Progenitor cell of endocrine pancreas (in vitro differentiated cells): Measurements from ENCODE around the gene SCART1. TPM values are rescaled to one million over a fixed set of nuclear protein-coding genes. Genes with fewer than 3 reads are reported as not detected.

Experiments
- DNase-seq: peaks from one replicate; pipeline ENCODE4 v3.0.0; 2021; ENCODE audit warnings: low spot score; ENCODE audit not compliant: unreplicated experiment
- H3K27ac Mint-ChIP-seq: 2 replicates; pipeline ENCODE4 v1.8.0; 2021; ENCODE audit warnings: mild to moderate bottlenecking, moderate library complexity, mixed read lengths
- H3K27me3 Mint-ChIP-seq: 2 replicates; pipeline ENCODE4 v1.8.0; 2021; ENCODE audit warnings: mixed read lengths
- H3K36me3 Mint-ChIP-seq: 2 replicates; pipeline ENCODE4 v1.8.0; 2022; ENCODE audit warnings: mixed read lengths; ENCODE audit not compliant: insufficient read depth
- H3K4me1 Mint-ChIP-seq: 2 replicates; pipeline ENCODE4 v1.8.0; 2021; ENCODE audit warnings: low read depth, mixed read lengths
- H3K4me3 Mint-ChIP-seq: 2 replicates; pipeline ENCODE4 v1.8.0; 2021; ENCODE audit warnings: low read depth, mild to moderate bottlenecking, moderate library complexity, mixed read lengths
- H3K9me3 Mint-ChIP-seq: 2 replicates; pipeline ENCODE4 v1.8.0; 2021; ENCODE audit warnings: low read depth, mixed read lengths
- CTCF ChIP-seq: fragments of 200-600 bp; sonication (generic); IDR thresholded peaks from one replicate; pipeline ENCODE4 v1.5.0; 2021; ENCODE audit warnings: antibody characterized with exemption, mild to moderate bottlenecking; ENCODE audit not compliant: unreplicated experiment
- total RNA-seq: library from RNA; stranded (reverse); gene quantifications from 2 replicates; pipeline ENCODE4 v1.2.1, GENCODE V29; 2021

Gene SCART1
- total RNA-seq, 1 donor from 2014 or later: 1.7 TPM

GRCh38 chr10:133474027-133474426 is 20.3 kb downstream of the SCART1 start:
- Mint-ChIP-seq H3K36me3 (no peaks in the 10 kb centered on the region), H3K4me1 (no peaks in the 10 kb centered on the region), H3K27me3 (no peaks in the 10 kb centered on the region), H3K9me3 (peaks cover 47% of the 10 kb centered on the region), H3K27ac (no peak overlapping the region), H3K4me3 (no peak overlapping the region)
- TF ChIP-seq CTCF: no peak
- DNase-seq: no peak

- Mint-ChIP-seq H3K27ac (no peak overlapping the region), H3K9me3 (peaks cover 43% of the 10 kb centered on the region), H3K36me3 (no peaks in the 10 kb centered on the region), H3K4me1 (no peaks in the 10 kb centered on the region), H3K4me3 (no peak overlapping the region), H3K27me3 (no peaks in the 10 kb centered on the region)
- no peak for DNase-seq
- TF ChIP-seq CTCF: no peak
These were observed 21.1 kb downstream of the SCART1 start for GRCh38 chr10:133474665-133475424.

- Mint-ChIP-seq H3K27ac (no peak overlapping the region), H3K9me3 (peaks cover 38% of the 10 kb centered on the region), H3K4me3 (no peak overlapping the region), H3K27me3 (no peaks in the 10 kb centered on the region), H3K36me3 (no peaks in the 10 kb centered on the region), H3K4me1 (no peaks in the 10 kb centered on the region)
- DNase-seq: no peak
- no peak for TF ChIP-seq CTCF
These were observed 21.6 kb downstream of the SCART1 start for GRCh38 chr10:133475425-133475734.

DNA sequence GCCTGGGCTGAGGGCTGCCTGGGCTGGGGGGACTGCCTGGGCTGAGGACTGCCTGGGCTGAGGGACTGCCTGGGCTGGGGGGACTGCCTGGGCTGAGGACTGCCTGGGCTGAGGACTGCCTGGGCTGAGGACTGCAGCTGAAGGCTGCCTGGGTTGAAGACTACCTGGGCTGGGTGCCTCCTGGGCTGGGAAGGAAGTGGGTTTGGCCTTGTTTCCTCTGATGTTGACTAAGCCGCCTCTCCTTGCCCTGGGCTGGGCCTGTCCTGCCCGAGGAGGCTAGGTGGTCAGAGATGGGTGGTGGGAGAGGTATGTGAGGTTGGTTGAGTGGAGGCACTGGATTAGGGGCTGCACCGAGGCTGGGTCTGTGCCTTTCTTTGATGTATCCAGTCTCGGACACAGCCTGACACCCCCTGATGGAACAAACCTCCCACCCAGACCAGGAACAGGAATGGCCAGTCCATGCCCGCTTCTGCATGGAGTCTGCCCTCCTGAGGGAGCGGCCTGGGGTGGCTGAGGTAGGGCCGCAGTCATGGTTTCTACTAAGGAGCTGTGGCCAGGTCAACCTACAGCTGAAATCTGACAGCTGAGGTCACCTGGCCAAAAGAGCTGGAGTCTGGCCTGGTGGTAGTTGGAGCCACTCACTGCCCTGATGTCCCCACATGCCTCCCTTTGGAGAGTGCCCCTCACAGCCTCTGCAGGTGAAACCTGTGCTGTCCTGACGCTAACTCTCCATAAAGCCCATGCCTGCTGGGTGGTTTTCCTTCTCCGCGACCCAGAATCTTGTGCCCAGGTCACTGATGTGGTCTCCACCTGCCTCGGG is 22.3 kb downstream of the SCART1 start:
- Mint-ChIP-seq H3K4me3 (no peak overlapping the region), H3K27ac (no peak overlapping the region), H3K36me3 (no peaks in the 10 kb centered on the region), H3K27me3 (no peaks in the 10 kb centered on the region), H3K9me3 (peaks cover 31% of the 10 kb centered on the region), H3K4me1 (no peaks in the 10 kb centered on the region)
- TF ChIP-seq CTCF: no peak
- no peak for DNase-seq

DNA sequence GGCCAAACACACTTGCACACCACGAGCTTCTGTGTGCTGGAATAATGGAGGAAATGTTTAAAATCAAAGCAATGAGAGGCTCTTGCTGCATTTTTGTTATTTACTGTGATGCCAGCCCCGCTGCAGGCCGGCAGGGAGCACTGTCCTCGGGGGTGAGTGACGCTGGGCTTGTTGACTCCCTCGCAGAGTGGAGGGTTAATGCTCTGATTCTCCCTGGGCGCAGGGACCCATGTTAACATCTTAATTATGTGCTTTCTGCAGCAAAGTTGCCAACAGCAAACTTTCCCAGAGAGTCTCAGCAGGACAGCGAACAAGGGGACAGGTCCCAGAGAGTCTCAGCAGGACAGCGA is 22.9 kb downstream of the SCART1 start:
- H3K4me3 Mint-ChIP-seq: no peak overlapping the region
- no peak for DNase-seq
- no peaks in the 10 kb centered on the region for H3K4me1 Mint-ChIP-seq
- no peaks in the 10 kb centered on the region for H3K27me3 Mint-ChIP-seq
- peaks cover 30% of the 10 kb centered on the region for H3K9me3 Mint-ChIP-seq
- TF ChIP-seq CTCF: no peak
- H3K27ac Mint-ChIP-seq: no peak overlapping the region
- no peaks in the 10 kb centered on the region for H3K36me3 Mint-ChIP-seq
